HepG2 (cell line): ENCODE data around the gene BAHCC1. TPM values are rescaled to one million over a fixed set of nuclear protein-coding genes. Genes with fewer than 3 reads are reported as not detected.

ENCODE experiments used
- PPARG ChIP-seq: conservative IDR thresholded peaks from 2 replicates; pipeline ENCODE4 v1.6.1; 2016; ENCODE audit warnings: missing biosample characterization, missing genetic modification reagents
- SOX13 ChIP-seq, 3 experiments: fragments of 450-650 bp in 1 of 3; sonication (generic) in 1 of 3; formaldehyde crosslinking in 1 of 3; IDR thresholded peaks in 2 of 3; conservative IDR thresholded peaks in 1 of 3; 2 replicates each; pipeline versions ENCODE4 v1.5.0 to v1.6.1; 2016 to 2020; ENCODE audit warnings: antibody characterized with exemption in 1 of 3, mild to moderate bottlenecking in 1 of 3, missing compliant biosample characterization in 1 of 3, missing genetic modification reagents in 1 of 3, moderate library complexity in 1 of 3
- SOX6 ChIP-seq, 2 experiments: fragments of 450-650 bp in 1 of 2; sonication (generic) in 1 of 2; formaldehyde crosslinking in 1 of 2; IDR thresholded peaks; 2 replicates each; pipeline versions ENCODE4 v1.4.0 to v1.6.1; 2017 to 2020; ENCODE audit warnings: antibody characterized with exemption in 1 of 2, mild to moderate bottlenecking in 1 of 2, missing genetic modification reagents in 1 of 2
- SRF ChIP-seq: IDR thresholded peaks from 2 replicates; pipeline ENCODE4 v1.6.1; 2011; ENCODE audit warnings: mild to moderate bottlenecking, low read depth, low read length, moderate library complexity
- U2AF1 ChIP-seq: fragments of 200-400 bp; formaldehyde crosslinking; optimal IDR thresholded peaks from 2 replicates; pipeline ENCODE3; 2017; ENCODE audit warnings: mild to moderate bottlenecking, low read depth, low read length
- YEATS2 ChIP-seq: sonication (generic); formaldehyde crosslinking; IDR thresholded peaks from 2 replicates; pipeline ENCODE4 v1.4.0; 2020; ENCODE audit warnings: missing genetic modification reagents, borderline replicate concordance
- ZC3H4 ChIP-seq: sonication (generic); formaldehyde crosslinking; IDR thresholded peaks from 2 replicates; pipeline ENCODE4 v1.4.0; 2020; ENCODE audit warnings: missing genetic modification reagents, borderline replicate concordance
- ZFP36L1 ChIP-seq: sonication (generic); formaldehyde crosslinking; IDR thresholded peaks from 2 replicates; pipeline ENCODE4 v1.8.0; 2022; ENCODE audit warnings: mild to moderate bottlenecking, missing genetic modification reagents, moderate library complexity
- ZFYVE20 ChIP-seq: sonication (generic); formaldehyde crosslinking; IDR thresholded peaks from 2 replicates; pipeline ENCODE4 v1.8.0; 2023; ENCODE audit warnings: low read depth, mild to moderate bottlenecking, moderate library complexity, missing genetic modification reagents, borderline replicate concordance
- polyA plus RNA-seq, 8 experiments: library from polyadenylated mRNA; depleted of rRNA in 3 of 8; stranded (reverse) in 7 of 8; unstranded in 1 of 8; fragments of >200 nt; fragmentation: Illumina TruSeq in 4 of 8; extraction: Trizol in 4 of 8; gene quantifications; 2 replicates each; pipeline versions ENCODE4 v1.2.1 to v1.2.3, GENCODE V29; 2011 to 2016; ENCODE audit warnings: low read depth in 4 of 8, missing spikeins in 1 of 8, mixed read lengths in 1 of 8; ENCODE audit not compliant: insufficient read depth in 1 of 8
- total RNA-seq, 5 experiments: library from RNA; depleted of rRNA; stranded (reverse); fragments of >200 nt; fragmentation: Illumina TruSeq; extraction: Trizol; gene quantifications; 2 replicates each; pipeline ENCODE4 v1.2.3, GENCODE V29; 2016; ENCODE audit warnings: low read depth in 1 of 5
- TF ChIP-seq, protein P1 (sequence below): sonication (generic); formaldehyde crosslinking; IDR thresholded peaks from 2 replicates; pipeline ENCODE4 v1.4.0; 2020; ENCODE audit warnings: missing genetic modification reagents
- TF ChIP-seq, protein P2 (sequence below): sonication (generic); formaldehyde crosslinking; IDR thresholded peaks from 2 replicates; pipeline ENCODE4 v1.5.1; 2020; ENCODE audit warnings: mild to moderate bottlenecking, moderate library complexity, missing genetic modification reagents
- TF ChIP-seq, protein P3 (sequence below): sonication (generic); formaldehyde crosslinking; IDR thresholded peaks from 2 replicates; pipeline ENCODE4 v1.4.0; 2020; ENCODE audit warnings: missing genetic modification reagents; ENCODE audit errors: not compliant biosample characterization
- TF ChIP-seq, protein P4 (sequence below): sonication (generic); formaldehyde crosslinking; IDR thresholded peaks from 2 replicates; pipeline ENCODE4 v1.5.0; 2020; ENCODE audit warnings: mild to moderate bottlenecking, missing genetic modification reagents
- TF ChIP-seq, protein P5 (sequence below): sonication (generic); formaldehyde crosslinking; IDR thresholded peaks from 2 replicates; pipeline ENCODE4 v1.9.0; 2022; ENCODE audit warnings: missing genetic modification reagents, mild to moderate bottlenecking, borderline replicate concordance
- TF ChIP-seq, protein P6 (sequence below): sonication (generic); formaldehyde crosslinking; IDR thresholded peaks from 2 replicates; pipeline ENCODE4 v1.5.0; 2020; ENCODE audit warnings: mild to moderate bottlenecking, missing genetic modification reagents, moderate library complexity

The BAHCC1 gene
- total and polyA plus RNA-seq, 2 of the 13 experiments (the other 11 are each of a cell fraction or from before 2014, with no cell fraction given) = 1.4 to 1.7 TPM

DNA sequence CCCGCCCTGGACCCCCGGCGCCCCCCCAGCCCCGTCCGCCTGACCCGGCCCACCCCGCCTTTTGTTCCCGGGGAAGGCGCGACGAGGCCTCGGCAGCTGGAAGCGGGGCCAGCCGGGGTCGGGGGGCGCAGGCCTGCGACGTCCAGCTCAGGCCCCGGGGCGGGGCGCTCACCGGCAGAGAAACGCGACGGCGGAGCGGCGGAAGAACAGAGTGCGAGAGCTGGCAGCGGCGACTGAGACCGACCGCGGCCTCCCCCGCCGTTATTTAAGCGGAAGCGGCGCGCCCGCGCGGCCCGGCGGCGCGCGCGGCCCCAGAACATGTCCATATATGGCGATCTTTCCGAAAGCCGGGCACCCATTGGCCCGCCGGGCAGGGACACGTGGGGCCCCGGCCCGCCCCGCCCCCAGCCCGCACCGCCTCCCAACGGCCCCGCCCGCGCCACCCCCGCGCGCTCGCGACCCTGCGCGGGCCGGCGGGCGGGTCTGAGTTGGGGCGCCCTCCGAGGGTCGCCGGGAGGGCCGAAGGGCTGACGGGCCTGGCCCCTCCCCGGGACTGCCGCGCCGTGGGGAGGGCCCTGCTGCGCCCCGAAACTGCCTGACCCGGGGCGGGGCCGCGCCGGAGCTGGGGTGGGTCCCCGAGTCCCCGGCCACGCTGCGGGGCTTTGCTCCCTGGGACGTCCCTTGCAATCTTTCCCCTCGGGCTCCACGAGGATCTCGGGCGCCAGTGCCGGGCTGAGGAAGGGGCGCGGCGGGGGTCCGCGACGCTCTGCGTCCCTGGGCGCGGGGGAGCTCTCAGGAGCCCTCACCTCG, 117.5 kb downstream of the BAHCC1 start, which contains the start of gene ACTG1 (continued):
- TF ChIP-seq, protein P1, sequence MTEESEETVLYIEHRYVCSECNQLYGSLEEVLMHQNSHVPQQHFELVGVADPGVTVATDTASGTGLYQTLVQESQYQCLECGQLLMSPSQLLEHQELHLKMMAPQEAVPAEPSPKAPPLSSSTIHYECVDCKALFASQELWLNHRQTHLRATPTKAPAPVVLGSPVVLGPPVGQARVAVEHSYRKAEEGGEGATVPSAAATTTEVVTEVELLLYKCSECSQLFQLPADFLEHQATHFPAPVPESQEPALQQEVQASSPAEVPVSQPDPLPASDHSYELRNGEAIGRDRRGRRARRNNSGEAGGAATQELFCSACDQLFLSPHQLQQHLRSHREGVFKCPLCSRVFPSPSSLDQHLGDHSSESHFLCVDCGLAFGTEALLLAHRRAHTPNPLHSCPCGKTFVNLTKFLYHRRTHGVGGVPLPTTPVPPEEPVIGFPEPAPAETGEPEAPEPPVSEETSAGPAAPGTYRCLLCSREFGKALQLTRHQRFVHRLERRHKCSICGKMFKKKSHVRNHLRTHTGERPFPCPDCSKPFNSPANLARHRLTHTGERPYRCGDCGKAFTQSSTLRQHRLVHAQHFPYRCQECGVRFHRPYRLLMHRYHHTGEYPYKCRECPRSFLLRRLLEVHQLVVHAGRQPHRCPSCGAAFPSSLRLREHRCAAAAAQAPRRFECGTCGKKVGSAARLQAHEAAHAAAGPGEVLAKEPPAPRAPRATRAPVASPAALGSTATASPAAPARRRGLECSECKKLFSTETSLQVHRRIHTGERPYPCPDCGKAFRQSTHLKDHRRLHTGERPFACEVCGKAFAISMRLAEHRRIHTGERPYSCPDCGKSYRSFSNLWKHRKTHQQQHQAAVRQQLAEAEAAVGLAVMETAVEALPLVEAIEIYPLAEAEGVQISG = peak; percentile 74
- TF ChIP-seq, protein P2, sequence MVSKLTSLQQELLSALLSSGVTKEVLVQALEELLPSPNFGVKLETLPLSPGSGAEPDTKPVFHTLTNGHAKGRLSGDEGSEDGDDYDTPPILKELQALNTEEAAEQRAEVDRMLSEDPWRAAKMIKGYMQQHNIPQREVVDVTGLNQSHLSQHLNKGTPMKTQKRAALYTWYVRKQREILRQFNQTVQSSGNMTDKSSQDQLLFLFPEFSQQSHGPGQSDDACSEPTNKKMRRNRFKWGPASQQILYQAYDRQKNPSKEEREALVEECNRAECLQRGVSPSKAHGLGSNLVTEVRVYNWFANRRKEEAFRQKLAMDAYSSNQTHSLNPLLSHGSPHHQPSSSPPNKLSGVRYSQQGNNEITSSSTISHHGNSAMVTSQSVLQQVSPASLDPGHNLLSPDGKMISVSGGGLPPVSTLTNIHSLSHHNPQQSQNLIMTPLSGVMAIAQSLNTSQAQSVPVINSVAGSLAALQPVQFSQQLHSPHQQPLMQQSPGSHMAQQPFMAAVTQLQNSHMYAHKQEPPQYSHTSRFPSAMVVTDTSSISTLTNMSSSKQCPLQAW (CRISPR knock-in tag) = peak; percentile 43; the same call in 1 of the 2 replicates
- TF ChIP-seq, protein P3, sequence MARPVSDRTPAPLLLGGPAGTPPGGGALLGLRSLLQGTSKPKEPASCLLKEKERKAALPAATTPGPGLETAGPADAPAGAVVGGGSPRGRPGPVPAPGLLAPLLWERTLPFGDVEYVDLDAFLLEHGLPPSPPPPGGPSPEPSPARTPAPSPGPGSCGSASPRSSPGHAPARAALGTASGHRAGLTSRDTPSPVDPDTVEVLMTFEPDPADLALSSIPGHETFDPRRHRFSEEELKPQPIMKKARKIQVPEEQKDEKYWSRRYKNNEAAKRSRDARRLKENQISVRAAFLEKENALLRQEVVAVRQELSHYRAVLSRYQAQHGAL (CRISPR knock-in tag) = no peak
- TF ChIP-seq PPARG (CRISPR knock-in tag) (0 out of 2 replicates have a peak, but pooled peaks have one; percentile 54), SOX13 (IDR thresholded peaks at IDR 0.05) (no peak; the same call in 1 of the 2 replicates), SOX13 (CRISPR knock-in tag; conservative IDR thresholded peaks at IDR 0.05 in 1 of 2, IDR thresholded peaks at IDR 0.05 in 1 of 2) (no peak), YEATS2 (CRISPR knock-in tag) (peak; percentile 59), SRF (peak; percentile 99), ZFP36L1 (CRISPR knock-in tag) (no peak), ZFYVE20 (CRISPR knock-in tag) (no peak), U2AF1 (no peak), ZC3H4 (CRISPR knock-in tag) (no peak), SOX6 (IDR thresholded peaks at IDR 0.05) (no peak), SOX6 (CRISPR knock-in tag; IDR thresholded peaks at IDR 0.05) (no peak)
- TF ChIP-seq, protein P4, sequence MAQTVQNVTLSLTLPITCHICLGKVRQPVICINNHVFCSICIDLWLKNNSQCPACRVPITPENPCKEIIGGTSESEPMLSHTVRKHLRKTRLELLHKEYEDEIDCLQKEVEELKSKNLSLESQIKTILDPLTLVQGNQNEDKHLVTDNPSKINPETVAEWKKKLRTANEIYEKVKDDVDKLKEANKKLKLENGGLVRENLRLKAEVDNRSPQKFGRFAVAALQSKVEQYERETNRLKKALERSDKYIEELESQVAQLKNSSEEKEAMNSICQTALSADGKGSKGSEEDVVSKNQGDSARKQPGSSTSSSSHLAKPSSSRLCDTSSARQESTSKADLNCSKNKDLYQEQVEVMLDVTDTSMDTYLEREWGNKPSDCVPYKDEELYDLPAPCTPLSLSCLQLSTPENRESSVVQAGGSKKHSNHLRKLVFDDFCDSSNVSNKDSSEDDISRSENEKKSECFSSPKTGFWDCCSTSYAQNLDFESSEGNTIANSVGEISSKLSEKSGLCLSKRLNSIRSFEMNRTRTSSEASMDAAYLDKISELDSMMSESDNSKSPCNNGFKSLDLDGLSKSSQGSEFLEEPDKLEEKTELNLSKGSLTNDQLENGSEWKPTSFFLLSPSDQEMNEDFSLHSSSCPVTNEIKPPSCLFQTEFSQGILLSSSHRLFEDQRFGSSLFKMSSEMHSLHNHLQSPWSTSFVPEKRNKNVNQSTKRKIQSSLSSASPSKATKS (CRISPR knock-in tag) = no peak
- TF ChIP-seq, protein P5, sequence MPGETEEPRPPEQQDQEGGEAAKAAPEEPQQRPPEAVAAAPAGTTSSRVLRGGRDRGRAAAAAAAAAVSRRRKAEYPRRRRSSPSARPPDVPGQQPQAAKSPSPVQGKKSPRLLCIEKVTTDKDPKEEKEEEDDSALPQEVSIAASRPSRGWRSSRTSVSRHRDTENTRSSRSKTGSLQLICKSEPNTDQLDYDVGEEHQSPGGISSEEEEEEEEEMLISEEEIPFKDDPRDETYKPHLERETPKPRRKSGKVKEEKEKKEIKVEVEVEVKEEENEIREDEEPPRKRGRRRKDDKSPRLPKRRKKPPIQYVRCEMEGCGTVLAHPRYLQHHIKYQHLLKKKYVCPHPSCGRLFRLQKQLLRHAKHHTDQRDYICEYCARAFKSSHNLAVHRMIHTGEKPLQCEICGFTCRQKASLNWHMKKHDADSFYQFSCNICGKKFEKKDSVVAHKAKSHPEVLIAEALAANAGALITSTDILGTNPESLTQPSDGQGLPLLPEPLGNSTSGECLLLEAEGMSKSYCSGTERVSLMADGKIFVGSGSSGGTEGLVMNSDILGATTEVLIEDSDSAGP (CRISPR knock-in tag) = no peak
- TF ChIP-seq, protein P6, sequence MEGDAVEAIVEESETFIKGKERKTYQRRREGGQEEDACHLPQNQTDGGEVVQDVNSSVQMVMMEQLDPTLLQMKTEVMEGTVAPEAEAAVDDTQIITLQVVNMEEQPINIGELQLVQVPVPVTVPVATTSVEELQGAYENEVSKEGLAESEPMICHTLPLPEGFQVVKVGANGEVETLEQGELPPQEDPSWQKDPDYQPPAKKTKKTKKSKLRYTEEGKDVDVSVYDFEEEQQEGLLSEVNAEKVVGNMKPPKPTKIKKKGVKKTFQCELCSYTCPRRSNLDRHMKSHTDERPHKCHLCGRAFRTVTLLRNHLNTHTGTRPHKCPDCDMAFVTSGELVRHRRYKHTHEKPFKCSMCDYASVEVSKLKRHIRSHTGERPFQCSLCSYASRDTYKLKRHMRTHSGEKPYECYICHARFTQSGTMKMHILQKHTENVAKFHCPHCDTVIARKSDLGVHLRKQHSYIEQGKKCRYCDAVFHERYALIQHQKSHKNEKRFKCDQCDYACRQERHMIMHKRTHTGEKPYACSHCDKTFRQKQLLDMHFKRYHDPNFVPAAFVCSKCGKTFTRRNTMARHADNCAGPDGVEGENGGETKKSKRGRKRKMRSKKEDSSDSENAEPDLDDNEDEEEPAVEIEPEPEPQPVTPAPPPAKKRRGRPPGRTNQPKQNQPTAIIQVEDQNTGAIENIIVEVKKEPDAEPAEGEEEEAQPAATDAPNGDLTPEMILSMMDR = no peak
